ENCODE data around the gene SLPI.

Gene SLPI, protein sequence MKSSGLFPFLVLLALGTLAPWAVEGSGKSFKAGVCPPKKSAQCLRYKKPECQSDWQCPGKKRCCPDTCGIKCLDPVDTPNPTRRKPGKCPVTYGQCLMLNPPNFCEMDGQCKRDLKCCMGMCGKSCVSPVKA

GRCh38 chr20:45254383-45255262 is at the start of gene SLPI:
SLPI (minus strand) TSS chr20:45254564; CDS start chr20:45254543, 21 bp downstream.
- DNase-seq, result no peak

GRCh38 chr20:45303586-45304463 is 49.5 kb upstream of the SLPI start:
- no peak for DNase-seq

DNA sequence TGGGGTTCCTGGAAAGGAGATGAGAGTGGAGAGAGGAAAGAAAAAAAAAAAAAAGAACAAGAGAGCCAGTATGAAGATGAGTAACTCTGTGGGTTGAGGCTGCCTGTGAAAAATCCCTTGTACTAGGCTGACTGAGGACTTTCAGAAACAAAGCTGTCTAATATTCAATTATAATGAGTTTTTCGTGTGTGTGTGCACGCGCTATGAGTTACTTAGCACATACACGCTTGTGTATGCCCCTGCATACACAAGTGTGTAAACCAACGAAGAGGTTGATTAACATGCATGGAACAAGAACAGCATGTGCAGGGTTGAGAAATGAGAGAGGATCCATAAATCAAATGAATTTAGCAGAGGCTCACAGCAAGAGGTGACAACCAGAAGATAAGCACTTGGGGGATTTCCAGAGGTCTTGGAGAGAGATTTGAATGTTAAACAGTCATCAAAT is 47.5 kb upstream of the SLPI start:
- DNase-seq, result no peak

DNA sequence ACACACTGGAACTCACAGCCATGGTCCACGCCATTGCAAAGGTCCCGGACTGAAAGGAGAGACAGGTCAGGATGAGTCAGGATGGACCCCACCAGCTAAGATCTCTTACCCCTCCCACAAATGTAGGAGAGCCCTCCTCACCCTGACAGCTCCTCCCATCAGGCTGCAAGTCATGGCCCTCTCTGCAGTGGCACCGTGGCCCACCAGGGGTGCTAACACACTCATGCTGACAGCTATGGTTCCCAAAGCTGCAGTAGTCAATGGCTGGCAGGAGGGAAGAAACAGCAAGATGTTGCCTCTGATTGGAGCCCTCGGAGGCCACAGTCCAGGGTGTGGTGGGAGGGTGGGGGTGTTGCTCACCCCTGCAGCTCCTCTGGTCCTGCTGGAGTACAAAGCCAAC is 46.6 kb upstream of the SLPI start:
- no peak for DNase-seq

DNA sequence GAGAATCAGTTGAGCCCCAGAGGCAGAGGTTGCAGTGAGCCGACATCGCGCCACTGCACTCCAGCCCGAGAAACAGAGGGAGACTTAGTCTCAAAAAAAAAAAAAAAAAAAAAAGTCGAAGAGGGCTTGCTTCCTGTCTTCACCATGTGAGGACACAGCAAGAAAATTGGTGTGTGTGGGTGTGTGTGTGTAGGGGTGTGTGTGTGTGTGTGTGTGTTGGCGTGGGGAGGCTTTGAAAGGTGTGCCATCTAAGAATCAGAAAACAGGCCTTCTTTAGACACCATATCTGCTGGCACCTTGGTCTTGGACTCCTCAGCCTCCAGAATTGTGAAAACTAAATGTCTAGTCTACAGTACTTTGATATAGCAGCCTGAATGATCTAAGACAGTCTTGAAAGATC is 45.4 kb upstream of the SLPI start:
- DNase-seq, result no peak

GRCh38 chr20:45297786-45298497 is 43.6 kb upstream of the SLPI start:
- no peak for DNase-seq

GRCh38 chr20:45294659-45295058 is 40.3 kb upstream of the SLPI start:
- DNase-seq, result no peak

DNA sequence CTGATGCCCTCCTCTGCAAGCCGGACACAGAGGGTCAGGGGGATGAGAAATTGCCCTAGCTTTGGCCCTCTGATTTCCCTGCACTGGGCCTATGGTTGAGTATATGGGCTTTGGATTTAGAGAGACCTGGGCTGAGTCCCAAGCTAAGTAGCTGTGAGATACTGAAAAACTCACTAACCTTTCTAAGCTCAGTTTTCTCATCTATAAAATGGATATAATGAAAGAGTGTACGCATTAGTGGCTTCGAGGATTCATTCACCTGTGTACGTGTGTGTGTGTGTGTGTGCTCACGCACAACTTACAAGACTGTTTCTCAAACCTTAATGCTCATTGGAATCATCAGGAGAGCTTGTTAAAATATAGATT is 39.6 kb upstream of the SLPI start:
- no peak for DNase-seq

DNA sequence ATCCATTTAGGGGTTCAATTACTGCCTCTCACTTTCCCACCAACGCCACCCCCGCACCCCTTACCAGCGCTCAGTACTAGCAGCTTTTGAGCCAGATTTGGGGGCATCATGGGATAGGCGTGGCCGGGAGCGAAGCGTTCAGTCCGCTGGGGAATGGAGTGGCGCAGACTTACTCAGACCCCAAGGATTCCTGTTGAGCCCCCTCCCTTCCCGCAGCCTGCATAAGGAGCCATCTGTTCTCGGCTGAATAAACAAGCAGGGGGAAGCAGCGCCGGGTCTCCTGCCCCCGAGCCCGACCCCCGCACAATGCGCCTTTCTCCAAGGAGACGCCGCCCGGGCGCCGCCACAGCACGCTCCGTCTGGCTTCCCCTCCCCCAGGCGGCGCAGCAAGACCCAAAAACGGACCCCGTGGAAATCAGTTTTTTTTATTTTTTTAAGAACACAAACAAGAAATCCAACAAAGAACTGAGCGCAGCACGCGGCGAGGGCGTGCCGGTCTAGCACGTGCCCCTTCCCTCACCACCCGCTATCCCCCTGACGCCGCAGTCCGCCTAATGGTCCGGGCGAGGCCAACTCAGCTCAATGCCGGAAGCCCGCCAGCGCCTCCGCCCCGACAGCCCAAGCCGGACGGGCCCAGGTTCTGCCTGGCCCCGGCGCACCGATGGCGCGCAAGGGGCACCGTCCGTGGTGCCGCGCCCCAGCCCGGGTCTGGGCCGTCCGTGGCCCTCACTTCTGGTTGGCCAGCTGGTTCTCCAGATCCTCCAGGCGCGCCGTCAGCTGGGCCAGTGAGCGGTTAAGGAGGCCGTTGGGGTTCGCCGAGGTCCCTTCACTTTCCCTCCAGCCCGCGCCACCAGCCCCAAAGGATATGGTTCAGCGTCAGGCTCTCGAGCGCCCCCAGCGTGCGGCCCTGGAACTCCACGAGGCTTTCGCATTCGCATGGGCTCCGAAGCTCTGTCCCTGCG is 39.0 kb upstream of the SLPI start:
- DNase-seq, result peak; percentile 52

- no peak for DNase-seq
Measured at GRCh38 chr20:45292343-45292742, 38.0 kb upstream of the SLPI start.

GRCh38 chr20:45291526-45291925 is 37.2 kb upstream of the SLPI start:
- no peak for DNase-seq

GRCh38 chr20:45290677-45291355 is 36.5 kb upstream of the SLPI start:
- peak; percentile 43 for DNase-seq

DNA sequence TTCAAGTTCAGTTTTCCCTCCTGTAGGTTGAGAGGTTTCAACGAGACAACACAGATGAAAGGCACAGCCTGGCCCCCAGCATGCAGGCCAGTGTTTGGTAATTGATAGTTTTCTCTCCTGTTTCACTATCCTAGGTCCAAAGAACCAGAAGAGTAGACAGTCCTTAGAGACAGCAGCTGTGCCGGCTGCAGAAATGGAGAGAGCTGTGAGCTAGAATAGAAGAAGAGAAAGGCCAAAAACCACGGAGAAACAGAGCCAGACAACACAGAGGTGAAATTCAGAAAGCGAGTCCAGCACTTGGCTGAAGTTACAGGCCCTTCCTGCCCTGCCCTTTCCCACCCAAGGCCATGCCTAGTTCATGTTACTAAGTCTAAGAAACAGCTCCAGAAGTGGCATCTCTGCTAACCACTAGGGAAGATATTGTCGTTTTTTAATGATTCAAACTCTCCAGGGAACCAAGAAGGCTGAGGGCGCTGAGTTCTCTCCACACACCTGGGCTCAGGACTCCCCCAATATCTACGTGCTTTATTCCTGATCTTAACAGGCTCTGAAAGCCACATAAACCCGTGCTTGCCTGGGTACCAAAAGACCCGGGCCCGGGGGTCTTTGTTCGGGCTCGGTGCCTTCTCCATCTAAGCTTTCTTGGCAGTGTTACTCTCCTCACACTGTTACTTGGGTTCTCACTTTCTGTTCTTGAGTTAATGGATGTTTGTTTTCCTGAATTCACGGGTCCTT is 35.7 kb upstream of the SLPI start:
- DNase-seq, result no peak

GRCh38 chr20:45288860-45289259 is 34.5 kb upstream of the SLPI start:
- no peak for DNase-seq

DNA sequence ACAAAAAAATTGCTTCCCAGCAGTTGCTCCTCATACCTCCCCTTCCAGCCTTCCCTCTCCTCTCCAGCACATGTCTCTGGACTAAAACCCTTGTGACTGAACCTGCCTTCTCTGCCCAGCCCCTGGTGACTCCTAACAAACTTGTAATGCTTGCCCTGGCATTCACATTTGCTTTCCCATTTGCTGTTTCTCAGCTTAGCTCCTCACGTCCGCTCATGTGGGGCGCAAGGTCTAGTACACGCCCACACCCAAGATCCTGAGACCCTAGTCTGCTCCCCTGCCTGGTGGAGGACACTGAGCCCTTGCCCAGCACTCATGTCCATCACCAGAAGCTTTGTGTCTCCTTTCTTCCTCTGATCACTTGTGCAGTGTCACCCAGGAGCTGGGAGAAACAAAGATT is 34.0 kb upstream of the SLPI start:
- no peak for DNase-seq

DNA sequence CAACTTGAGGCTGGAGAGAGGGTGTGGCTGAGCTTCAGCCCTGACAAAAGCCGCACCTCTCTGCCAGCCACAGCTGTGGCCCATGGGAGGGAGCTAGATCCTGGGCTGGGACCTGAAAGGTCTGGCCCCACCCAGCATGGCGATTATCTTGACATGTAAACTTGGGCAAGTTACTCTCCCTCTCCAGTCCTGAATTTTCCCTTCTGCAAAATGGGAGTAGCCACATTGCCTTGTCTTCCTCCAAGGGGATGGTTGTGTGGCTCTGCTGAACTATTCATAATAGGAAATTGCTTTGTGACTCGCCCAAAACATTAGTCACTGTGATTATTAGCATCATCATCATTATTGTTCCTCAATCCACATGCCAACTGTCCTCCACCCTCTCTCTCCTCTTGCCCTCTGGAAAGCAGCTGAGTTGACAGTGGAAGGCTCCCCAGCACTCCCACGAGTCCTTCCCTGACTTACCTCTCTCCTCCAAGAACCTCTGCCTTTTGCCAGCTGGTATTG is 29.2 kb upstream of the SLPI start:
- no peak for DNase-seq

DNA sequence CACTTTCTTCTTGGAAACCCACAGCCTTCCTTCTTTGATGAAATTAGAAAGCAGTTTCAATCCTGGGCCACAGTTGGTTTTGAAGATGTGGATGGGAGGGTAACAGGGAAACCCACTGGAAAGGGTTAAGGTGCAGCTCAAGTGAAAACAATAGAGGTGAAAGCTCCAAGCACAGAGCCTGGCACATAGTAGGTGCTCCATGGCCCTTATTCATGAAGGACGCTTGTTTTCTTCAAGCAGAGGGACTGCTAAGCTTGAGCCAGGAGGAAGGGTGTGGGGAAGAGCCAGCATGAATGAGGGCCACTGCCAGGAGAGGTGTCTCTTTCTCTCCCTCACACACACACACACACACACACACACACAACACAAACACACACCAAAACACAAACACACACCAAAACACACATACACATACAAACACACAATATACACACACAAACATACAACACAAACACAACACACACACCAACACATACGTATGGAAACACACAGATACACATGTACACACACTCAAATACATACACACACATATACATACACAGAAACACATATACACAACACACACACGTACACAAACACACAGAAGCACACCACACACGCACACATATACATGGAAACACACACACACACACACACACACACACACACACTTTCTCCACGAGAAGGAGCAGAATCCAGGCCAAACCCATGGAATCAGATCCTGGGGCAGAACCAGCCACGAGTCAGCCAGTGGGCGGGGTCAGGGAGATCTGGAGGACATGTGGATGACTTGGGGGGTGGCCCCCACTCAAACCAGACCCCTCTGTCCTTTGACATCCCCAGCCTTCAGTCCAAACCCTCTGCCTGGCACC is 28.6 kb upstream of the SLPI start:
- no peak for DNase-seq

DNA sequence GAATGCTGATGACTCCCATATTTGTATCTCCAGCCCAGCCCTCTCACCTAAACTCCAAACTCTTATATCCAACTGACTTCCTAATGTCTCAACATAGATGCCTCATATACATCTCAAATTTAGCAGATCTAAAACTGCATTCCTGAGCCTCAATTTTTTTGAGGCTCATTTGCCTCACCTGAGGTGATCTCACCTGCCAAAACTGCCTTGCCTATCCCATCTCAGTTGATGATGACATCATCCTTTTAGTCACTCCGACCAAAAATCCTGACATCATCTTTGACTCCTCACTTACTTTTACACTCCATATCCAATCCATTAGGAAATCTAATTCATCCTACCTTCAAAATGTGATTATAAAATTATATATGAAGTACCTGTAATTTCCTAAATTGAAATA is 25.6 kb upstream of the SLPI start:
- DNase-seq, result no peak

- DNase-seq, result no peak
Measured at GRCh38 chr20:45275338-45275737, 21.0 kb upstream of the SLPI start.
